Gastroesophageal sphincter (tissue), 3 donors: ENCODE results near the gene SHH.

Source experiments
- CTCF ChIP-seq, 4 experiments: fragments of 200-600 bp in 2 of 4; fragments of 450-650 bp in 2 of 4; sonication (generic) in 1 of 4; IDR thresholded peaks; one replicate each; pipeline ENCODE4 v1.5.1; 2017 to 2019; ENCODE audit warnings: antibody characterized with exemption in 4 of 4, mild to moderate bottlenecking in 2 of 4, moderate library complexity in 2 of 4
- EP300 ChIP-seq: sonication (generic); formaldehyde crosslinking; IDR thresholded peaks from one replicate; pipeline ENCODE4 v1.6.1; 2017; ENCODE audit warnings: antibody characterized with exemption, mild to moderate bottlenecking
- POLR2A ChIP-seq, 2 donors: fragments of 450-650 bp; IDR thresholded peaks; one replicate each; pipeline ENCODE4 v1.6.1; 2017; ENCODE audit warnings: antibody characterized with exemption in 2 of 2, mild to moderate bottlenecking in 2 of 2, moderate library complexity in 1 of 2
- POLR2AphosphoS5 ChIP-seq: sonication (generic); formaldehyde crosslinking; IDR thresholded peaks from one replicate; pipeline ENCODE4 v1.6.1; 2017; ENCODE audit warnings: antibody characterized with exemption

DNA sequence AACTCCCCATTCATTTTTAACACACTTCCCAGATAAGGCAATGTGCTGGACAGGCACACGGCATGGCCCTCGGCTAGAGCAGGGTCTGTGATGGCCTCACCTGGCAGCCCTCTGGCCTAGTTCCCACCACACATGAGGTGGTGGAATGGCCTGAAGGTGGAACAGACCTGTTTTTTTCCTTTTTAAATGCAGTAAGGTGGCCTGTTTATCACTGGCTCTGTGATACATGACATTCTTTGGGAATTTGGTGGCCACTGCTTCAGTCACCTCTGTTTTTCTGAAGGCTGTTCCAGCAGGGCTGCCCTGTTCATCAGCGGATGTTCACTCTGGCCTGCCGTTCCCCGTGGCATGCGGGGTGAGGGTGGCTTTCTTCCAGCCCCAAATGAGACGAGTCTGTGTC, 36.6 kb downstream of the SHH start:
- no peak for TF ChIP-seq EP300
- no peak for TF ChIP-seq CTCF (IDR thresholded peaks at IDR 0.05)
- no peak for TF ChIP-seq POLR2AphosphoS5
- TF ChIP-seq POLR2A (IDR thresholded peaks at IDR 0.05) = no peak
